GM19025 (cell line): ENCODE results near the gene AZU1.

Experiments
- ATAC-seq: cut with Tn5 transposase; IDR thresholded peaks from one replicate; pipeline ENCODE4 v1.9.1; 2021; ENCODE audit warnings: mild to moderate bottlenecking, low read depth, moderate library complexity; ENCODE audit not compliant: unreplicated experiment

The AZU1 gene

GRCh38 chr19:827710-828321 lies at the start of gene AZU1:
AZU1 (plus strand) TSS chr19:827837; CDS start chr19:827847, 10 bp downstream.
- no peak for ATAC-seq

GRCh38 chr19:778910-779653 lies 48.6 kb upstream of the AZU1 start:
- no peak for ATAC-seq

GRCh38 chr19:780935-781334 lies 46.7 kb upstream of the AZU1 start:
- no peak for ATAC-seq

GRCh38 chr19:781800-782184 lies 45.8 kb upstream of the AZU1 start:
- ATAC-seq = no peak

GRCh38 chr19:782185-782877 lies 45.3 kb upstream of the AZU1 start:
- no peak for ATAC-seq

- ATAC-seq = no peak
Measured at GRCh38 chr19:782878-783668, 44.6 kb upstream of the AZU1 start.

GRCh38 chr19:784541-784940 lies 43.1 kb upstream of the AZU1 start:
- ATAC-seq = no peak

GRCh38 chr19:787536-787935 lies 40.1 kb upstream of the AZU1 start:
- no peak for ATAC-seq

- no peak for ATAC-seq
Measured at GRCh38 chr19:788686-788982, 39.0 kb upstream of the AZU1 start.

GRCh38 chr19:788983-789700 lies 38.5 kb upstream of the AZU1 start:
- no peak for ATAC-seq

GRCh38 chr19:789701-790060 lies 38.0 kb upstream of the AZU1 start:
- no peak for ATAC-seq

GRCh38 chr19:791007-791566 lies 36.5 kb upstream of the AZU1 start:
- no peak for ATAC-seq

- ATAC-seq = no peak
Measured at GRCh38 chr19:791567-792305, 35.9 kb upstream of the AZU1 start.

- no peak for ATAC-seq
Measured at GRCh38 chr19:792306-792885, 35.2 kb upstream of the AZU1 start.

- no peak for ATAC-seq
Measured at GRCh38 chr19:793806-794205, 33.8 kb upstream of the AZU1 start.

- ATAC-seq = no peak
Measured at GRCh38 chr19:795073-795611, 32.5 kb upstream of the AZU1 start.

- no peak for ATAC-seq
Measured at GRCh38 chr19:795691-796581, 31.7 kb upstream of the AZU1 start.
